Right renal cortex interstitium (tissue), 3 donors: ENCODE measurements around the gene SIRT4. TPM values are rescaled to one million over a fixed set of nuclear protein-coding genes. Genes with fewer than 3 reads are reported as not detected.
A peak's percentile ranks its signal among the peaks of the same experiment; 100 is the strongest.
"Not testable (repeated sequence)": the region's sequence is repeated elsewhere in the genome, so short reads cannot be mapped to it uniquely, and the experiment has no call there.

Experiments
- DNase-seq, 3 donors: peaks; one replicate each; pipeline ENCODE4 v3.0.0-alpha.2; 2013; ENCODE audit warnings: low read depth in 3 of 3, low spot score in 2 of 3
- polyA plus RNA-seq, 3 donors: library from polyadenylated mRNA; unstranded; fragments of 120-200 nt; gene quantifications; one replicate each; pipeline ENCODE4 v1.2.1, GENCODE V29; 2013; ENCODE audit not compliant: insufficient read length in 3 of 3

SIRT4 gene
- polyA plus RNA-seq, 3 donors, result 4.2 to 5.8 (median 5.2) TPM

DNA sequence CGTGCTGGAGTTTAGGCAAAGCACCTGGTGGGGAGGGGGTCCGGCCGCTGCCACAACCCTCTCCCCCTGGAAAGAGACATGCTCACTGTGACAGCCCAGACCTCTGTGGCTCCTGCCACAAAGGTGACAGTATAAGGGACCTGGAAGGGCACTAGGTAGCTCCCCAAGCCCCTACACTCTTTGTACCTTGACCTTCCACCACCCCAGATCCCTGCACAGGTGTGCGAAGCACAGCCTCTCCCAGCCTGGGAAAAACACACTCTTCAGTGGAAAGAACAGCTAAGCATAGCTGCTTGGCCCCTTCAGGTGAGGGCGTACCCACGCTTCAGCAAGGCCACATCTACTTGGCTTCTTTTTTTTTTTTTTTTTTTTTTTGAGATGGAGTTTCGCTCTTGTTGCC lies 30.4 kb downstream of the SIRT4 start:
- no peak for DNase-seq

DNA sequence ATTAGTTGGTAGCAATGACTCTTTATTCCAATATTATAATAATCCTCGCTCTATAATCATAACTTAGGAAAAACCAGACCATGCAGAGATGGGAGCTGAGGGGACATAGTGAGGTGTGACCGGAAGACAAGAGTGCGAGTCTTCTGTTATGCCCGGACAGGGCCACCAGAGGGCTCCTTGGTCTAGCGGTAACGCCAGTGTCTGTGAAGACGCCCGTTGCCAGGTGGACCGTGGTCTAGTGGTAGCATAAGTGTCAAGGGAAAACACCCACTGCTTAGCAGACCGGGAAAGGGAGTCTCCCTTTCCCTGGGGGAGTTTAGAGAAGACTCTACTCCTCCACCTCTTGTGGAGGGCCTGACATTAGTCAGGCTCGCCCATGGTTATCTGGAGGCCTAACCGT lies 33.3 kb downstream of the SIRT4 start:
- DNase-seq, result not testable (repeated sequence)

DNA sequence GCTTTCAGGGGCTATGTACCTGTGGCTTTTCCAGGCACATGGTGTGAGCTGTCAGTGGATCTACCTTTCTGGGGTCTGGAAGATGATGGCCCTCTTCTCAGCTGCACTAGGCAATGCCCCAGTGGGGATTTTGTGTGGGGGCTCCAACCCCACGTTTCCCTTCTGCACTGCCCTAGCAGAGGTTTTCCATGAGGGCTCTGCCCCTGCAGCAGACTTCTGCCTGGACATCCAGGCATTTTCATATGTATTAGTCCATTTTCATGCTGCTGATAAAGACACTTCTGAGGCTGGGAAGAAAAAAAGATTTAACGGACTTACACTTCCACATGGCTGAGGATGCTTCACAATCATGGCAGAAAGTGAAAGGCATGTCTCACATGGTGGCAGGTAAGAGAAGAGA lies 34.3 kb downstream of the SIRT4 start:
- not testable (repeated sequence) for DNase-seq

DNA sequence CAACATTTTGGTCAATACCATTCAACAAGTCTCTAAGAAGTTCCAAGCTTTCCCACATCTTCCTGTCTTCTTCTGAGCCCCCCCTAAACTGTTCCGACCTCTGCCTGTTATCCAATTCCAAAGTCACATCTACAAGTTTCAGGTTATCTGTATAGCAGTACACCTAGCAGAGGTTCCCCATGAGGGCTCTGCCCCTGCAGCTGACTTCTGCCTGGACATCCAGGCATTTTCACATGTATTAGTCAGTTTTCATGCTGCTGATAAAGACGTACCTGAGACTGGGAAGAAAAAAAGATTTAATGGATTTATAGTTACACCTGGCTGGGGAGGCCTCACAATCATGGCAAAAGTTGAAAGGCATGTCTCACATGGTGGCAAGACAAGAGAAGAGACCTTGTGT lies 35.6 kb downstream of the SIRT4 start:
- DNase-seq, result no peak

DNA sequence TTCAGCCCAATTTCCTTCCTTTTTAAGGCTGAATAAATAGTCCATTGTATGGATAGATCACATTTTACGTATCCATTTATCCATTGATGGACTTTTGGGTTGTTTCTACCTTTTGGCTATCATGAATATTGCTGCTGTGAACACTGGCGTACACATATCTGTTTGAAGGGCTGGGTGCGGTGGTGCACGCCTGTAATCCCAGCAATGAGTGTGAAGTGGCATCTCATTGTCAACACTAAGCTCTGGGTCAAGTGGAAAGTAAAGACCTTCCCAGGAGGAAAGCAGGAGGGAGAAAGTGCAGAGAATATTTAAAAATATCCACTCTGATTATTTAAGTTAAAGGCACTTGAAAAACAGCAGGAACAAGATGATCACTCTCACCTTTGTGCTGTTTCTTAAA lies 37.1 kb downstream of the SIRT4 start:
- no peak for DNase-seq

DNA sequence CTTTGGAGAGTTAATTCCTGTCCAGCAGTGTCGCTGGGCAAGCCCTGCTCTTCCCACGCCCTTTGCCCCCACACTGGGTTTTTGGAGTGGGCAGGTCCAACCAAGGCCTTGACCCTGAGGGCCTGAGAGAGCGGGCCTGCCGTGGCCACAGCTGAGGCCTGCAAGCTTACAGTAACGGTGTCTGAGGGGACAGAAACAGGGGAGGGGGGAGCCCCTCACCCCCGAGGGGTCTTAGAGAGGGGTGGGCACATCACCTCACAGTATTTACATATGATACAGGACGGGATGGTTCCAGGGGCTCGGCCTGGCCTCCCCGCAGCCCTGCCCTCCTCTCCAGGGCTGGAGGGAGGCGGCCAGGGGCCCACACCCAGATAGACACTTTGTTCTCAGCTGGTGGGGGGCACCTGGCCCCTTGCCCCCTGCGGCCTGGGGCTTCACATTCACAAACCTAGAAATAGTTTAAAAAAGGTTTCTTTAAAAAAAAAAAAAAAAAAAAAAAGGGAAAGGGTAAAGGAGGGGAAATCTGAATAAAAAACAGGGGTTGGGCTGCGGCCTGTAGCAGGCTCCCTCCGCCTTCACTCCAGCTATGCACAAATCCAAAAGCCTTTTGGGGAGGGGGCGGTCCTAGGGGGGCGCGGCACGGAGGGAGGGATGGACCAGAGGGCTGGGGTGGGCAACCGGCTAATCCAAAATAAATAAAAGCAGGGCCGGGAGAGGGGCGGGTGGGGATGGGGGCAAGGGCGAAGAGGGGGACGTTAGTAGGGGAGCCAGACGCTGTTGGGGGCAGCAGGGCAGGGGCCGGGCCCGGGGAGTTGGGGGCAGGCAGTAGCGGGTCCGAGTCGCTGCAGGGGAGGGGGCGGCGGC lies 40.3 kb downstream of the SIRT4 start:
- no peak for DNase-seq

DNA sequence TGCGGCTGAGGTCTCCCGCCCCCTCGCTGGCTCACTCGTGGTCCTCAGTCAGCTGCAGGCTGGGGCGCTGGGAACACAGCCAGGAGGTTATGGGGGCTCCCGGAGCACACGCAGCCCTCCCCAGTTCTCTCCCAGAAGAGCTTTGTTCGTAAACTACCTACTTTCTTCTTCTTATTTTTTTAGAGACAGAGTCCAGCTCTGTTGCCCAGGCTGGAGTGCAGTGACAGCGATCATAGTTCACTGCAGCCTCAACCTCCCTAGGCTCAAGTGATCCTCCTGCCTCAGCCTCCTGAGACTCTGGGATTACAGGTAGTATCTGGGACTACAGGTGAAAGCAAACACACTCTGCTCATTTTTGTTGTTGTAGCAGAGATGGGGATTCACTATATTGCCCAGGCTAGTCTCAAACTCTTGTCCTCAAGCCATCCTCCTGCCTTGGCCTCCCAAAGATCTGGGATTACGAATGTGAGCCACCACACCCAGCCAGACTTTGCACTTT lies 41.0 kb downstream of the SIRT4 start:
- no peak for DNase-seq

DNA sequence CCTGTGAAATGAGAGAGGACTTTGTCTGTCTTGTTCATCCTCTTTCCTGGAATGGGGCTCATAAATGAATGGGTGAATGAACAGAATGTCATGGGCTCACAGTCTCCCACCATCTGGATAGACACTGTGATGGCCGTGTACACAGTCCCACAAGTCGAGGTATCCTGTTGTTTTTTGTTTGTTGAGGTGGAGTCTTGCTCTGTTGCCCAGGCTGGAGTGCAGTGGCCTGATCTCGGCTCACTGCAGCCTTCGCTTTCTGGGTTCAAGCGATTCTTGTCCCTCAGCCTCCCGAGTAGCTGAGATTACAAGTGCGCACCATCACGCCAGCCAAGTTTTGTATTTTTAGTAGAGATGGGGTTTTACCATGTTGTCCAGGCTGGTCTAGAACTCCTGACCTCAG lies 41.6 kb downstream of the SIRT4 start:
- DNase-seq, result no peak

DNA sequence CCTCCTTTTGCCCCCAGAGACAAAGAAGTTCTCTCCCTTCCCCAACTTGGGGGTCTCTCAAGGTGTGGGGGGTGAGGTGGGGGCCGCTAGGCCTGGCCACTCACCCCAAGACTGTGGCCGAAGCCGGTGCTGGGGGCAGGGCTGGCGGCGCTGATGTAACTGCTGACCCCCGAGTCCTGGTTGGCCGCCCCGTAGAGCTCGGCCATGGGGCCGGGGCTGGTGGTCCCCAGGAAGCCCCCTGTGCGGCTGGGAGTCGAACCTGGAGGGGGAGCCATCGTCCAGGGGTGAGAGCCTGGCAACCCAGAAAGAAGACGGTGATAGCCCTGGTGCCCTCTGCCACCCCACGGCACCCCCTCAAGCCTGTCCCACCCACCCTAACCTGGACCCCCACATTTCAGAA lies 43.9 kb downstream of the SIRT4 start:
- no peak for DNase-seq

DNA sequence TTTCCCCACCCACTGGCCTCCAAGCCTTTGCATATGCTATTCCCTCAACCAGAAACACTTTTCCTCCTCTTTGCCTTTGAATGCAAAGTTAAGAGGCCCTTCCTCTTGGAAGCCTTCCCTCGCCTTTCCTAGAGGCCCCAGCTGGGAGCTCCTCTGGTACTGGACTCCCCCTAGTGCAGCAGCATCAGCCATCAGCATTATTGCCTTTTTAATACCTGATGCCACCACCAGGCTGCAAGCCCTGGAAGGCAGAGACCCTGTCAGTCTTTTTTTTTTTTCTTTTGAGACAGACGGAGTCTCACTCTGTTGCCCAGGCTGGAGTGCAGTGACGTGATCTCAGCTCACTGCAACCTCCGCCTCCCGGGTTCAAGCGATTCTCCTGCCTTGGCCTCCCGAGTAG lies 44.6 kb downstream of the SIRT4 start:
- DNase-seq, result no peak

DNA sequence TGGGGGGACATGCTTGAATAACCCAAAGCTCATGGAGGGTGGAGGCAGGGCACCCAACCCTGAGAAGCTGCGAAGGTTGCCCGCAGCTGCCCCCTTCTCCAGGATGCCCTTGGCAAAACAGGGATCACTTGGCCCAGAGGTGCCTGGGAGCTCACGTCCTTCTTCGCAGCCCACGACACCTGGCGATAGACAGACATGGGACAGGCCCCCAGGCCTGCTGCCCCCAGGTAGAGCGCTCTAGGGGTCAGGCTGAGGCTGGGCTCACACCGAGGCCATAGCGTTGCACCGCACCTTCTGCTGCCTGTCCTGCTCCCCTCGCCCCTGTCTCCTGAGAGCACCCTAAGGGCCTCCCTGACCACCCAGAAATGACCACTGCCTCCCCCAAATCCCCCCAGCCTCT lies 45.6 kb downstream of the SIRT4 start:
- DNase-seq, result no peak

DNA sequence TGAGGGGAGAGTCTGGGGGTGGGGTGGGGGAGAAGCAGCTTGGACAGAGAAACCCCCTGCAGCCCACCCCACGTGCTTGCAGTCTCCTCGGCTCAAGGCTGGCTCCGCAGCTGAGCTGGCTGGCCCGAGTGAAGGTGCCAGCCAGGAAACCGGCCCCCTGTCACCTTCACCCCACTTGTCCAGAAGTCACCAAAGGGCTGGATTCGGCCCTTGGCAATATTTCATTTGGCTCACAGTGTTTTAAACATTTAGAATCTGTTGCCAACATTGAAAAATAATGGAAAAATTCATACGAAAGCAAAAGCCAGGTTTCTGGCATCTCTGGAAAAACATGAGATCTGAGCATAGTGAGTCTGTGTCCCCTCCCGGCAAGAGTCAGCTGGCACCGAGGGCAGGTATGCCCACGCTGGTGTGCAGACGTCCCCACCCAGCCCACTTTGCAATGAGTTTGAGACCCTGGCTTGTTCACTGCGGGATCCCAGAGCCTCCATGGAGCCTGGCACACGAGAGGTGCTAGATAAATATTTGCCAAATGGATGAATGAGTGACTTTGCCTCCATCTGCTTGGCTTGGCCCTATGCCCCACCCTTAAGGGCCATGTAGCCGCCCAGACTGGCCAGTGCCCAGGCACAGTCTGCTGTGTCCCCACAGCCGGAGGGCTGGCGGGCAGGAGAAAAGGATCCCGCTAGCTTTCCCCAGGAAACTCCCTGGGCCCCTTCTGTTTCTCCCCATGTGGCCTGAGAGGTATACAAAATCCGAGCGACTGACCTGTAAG lies 48.6 kb downstream of the SIRT4 start:
- no peak for DNase-seq

DNA sequence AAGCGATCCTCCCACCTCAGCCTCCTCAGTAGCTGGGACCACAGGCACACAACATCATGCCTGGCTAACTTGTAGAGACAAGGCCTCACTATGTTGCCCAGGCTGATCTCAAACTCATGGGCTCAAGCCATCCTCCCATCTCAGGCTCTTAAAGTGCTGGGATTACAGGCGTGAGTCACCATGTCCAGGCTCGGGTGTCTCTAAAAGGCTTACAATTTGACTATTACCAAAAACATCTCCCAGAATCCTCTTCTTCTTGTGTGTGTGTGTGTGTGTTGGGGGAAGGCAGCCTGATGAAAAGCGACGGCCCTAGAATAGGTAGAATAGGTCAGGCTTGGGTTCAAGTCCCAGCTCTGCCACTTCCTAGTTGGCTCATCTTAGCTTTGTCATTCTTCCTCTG lies 50.0 kb downstream of the SIRT4 start:
- DNase-seq, result no peak

DNA sequence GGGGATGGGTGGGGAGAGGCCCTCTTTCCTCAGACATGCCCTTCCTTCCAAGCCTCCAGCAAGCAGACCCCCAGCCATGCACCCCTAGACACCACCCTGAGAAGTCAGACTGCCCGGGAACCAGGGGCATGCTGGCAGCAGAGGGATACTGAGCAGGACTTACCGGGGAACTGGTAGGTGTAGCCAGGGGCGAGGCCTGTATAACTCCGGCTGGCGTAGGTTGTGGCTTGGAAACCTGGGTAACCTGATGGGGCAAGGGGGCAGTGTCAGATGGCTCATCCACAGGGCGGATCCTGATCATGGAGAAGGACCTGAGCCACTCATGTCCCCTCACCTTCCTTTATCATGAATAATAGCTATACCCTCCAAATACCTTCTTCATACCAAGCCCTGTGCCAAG lies 51.0 kb downstream of the SIRT4 start:
- no peak for DNase-seq

DNA sequence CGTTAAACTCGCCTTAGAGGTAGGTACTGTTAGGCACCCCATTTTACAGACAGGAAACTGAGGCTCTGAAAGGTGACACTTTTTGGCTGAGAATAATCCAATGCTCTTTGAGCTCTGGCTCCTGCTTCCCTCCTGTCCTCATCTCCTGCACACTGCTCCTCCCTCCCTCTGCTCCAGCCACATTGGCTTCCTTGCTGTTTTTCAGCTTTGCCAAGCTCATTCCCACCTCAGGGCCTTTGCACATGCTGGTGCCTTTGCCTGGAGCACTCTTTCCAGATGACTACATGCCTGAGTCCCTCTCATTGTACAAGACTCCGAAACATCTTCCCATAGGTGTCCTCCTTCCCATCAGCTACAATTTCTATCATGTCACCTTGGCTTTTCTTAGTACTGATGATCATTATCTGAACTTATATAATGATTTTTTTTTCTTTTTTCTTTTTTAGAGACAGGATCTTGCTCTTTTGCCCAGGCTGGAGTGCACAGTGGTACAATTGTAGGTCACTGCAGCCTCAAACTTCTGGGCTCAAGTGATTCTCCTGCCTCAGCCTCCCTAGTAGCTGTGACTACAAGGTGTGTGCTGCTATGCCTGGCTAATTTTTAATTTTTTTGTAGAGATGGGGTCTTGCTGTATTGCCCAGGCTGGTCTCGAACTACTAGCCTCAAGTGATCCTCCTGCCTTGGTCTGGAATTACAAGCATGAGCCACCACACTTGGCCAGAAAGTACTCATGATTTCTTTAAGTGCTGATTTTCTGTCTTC lies 51.6 kb downstream of the SIRT4 start:
- DNase-seq, result no peak

DNA sequence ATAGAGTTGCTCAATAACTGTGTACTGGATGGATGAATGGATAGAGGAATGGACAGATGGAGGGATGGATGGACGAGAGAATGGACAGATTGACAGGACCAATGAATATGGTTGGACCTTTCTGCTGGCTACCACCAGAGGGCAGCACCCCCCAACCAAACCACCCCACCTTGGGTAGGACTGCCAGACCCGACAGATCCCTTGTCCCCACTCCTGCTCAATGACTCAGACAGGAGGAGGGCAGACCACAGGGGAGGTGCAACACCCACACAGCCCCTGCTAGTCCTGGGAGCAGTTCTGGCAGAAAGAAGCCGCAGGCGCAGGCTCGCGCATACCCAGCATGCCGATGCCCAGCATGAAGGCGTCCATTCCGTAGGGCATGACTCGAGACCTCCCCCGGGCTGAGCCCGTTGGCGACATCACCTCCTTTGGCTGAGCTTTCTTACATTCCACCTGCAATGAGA lies 54.5 kb downstream of the SIRT4 start:
- DNase-seq, result peak in 1 of 3 donors; percentile 56

DNA sequence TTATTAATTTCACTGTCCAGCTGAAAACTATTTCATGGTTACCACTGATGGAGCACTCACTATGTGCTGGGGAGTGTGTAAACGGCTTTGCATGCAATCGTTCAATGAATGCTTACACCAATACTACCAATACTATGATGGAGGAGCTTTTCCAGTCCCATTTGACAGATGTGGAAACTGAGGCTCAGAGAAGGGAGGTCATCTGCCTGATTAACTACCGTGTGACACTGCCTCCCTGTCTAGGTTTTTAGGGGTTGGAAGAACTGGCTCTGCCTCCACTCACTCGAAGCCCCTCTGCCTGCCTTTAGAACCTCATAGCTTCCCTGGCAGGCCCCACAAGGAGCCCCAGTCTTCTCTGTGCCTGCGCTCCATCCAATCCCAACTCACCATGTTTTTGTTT lies 55.0 kb downstream of the SIRT4 start:
- DNase-seq, result no peak

DNA sequence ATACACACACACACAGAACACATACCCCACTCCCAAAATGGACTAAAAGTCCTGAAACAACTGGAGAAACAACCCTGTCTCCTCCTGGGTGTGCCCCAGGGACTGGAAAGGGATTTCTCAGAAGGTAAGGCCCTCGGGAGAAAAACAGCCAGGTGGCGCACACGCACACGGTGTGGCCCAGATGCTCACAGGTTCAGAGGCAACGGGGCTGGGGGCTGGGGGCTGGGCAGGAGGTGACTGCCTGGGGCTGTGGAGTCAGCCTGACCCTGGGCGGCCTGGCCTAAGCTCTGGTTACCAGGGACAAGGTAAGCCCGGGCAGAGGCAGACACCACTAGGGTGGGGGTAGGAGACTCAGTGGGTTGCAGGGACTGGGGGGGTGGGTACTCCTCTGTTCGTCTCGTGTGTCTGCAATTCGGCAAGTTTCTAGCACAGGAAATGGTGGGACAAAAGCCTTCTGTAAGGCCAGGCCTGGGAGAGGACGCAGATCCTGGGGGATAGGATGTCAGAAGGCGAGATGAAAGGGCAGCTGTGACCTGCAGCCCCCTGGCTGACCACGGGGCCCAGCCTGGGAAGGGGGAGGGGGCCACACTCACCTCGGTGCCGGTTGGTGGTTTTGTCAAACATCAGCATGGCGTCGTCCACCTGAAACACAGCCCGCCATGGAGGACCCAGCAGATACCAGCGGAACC lies 56.4 kb downstream of the SIRT4 start:
- no peak for DNase-seq

DNA sequence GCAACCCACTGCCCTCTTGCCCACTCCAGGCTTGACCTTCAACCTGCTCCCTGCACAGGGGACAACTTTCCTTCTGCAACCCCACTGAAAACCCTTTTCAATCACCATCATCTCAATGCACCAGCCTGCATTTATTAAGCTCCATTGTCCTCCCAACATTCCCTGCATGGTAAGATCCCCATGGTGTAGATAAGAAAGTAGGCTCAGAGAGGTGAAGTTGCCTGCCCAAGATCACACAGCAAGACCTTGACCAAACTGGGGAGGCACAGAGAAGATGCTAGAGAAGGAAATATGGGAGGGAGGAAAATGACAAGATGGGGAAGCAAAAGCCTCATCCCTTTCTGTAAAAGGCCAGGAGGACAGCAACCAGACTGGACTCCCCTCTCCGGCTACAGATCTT lies 57.0 kb downstream of the SIRT4 start:
- DNase-seq, result no peak

DNA sequence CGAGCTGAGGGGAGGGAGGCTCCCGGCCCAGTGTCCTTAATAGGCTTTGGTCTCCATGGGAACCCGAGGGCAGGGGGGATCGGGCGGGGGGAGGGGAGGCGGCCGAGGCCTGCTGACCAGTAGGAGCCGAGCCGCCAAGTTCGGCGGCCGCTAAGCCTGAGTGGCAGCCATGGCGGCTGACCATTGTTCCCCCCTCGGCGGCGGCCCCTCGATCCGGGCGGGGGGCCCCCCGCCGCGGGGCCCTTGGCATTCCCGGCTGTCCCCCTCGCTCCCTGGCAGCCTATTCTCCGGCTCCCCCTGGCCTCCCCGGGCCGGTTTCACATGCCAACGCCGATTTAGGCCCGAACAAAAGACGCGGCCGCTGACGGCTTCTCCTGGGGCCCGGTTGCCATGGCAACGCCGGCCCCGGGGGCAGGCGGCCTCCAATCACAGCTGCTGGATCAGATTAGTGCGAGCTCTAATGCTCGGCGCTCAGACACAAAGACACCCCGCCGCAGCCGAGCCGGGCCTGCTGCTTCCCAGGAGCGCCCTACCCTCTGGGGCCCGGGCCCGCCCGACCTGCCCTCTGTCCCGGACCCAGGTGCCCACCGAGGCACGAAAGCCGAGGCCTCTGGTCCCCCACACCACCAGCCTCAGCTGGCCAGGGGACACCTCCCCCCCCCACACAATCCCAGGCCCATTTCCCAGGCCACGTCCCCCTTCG lies 59.5 kb downstream of the SIRT4 start:
- DNase-seq, result peak in 2 of 3 donors; percentile 79 to 85
